Stomach smooth muscle (tissue), 2 donors: ENCODE data around the gene WFDC2.

Experiments
- H3K27ac ChIP-seq: one replicate; pipeline ENCODE4 v1.7.0; 2013; ENCODE audit warnings: mild to moderate bottlenecking, low read length, inconsistent platforms
- H3K27me3 ChIP-seq, 2 donors: one replicate each; pipeline ENCODE4 v1.7.0; 2013; ENCODE audit warnings: low read length in 2 of 2; ENCODE audit not compliant: insufficient read depth in 2 of 2, control insufficient read depth in 1 of 2
- H3K36me3 ChIP-seq, 2 donors: one replicate each; pipeline ENCODE4 v1.7.0; 2013; ENCODE audit warnings: low read length in 2 of 2; ENCODE audit not compliant: control insufficient read depth in 2 of 2, insufficient read depth in 2 of 2
- H3K4me1 ChIP-seq: one replicate; pipeline ENCODE4 v1.7.0; 2013; ENCODE audit warnings: low read length; ENCODE audit not compliant: control insufficient read depth, insufficient read depth
- H3K4me3 ChIP-seq, 2 donors: one replicate each; pipeline ENCODE4 v1.7.0; 2013; ENCODE audit warnings: low read length in 2 of 2
- H3K9ac ChIP-seq, 2 donors: one replicate each; pipeline ENCODE4 v1.7.0; 2013; ENCODE audit warnings: low read length in 2 of 2, mild to moderate bottlenecking in 1 of 2
- H3K9me3 ChIP-seq, 2 donors: one replicate each; pipeline ENCODE4 v1.7.0; 2013; ENCODE audit warnings: low read length in 2 of 2; ENCODE audit not compliant: control insufficient read depth in 2 of 2
- donor health status: healthy.
- donor health status: Pancreatic carcinoma.

Gene WFDC2

DNA sequence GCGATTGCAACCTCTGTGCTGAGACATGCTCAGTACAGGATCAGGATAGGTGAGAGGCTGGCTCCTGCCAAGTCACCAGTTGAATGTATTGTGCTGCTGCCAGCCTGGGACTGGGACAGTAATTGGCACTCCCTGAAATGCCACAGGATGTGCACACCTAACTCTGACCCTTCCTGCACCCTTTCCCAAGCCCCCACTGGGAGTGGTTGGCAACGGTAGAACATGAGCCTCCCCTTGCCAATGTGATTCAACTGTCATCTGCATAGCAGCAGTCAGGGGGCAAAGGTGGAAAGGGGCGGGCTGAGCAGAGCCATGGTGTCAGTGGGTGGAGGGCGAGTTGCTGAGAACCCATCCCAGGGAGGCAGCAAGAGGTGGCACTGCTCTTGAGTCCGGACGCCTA lies 30.5 kb downstream of the WFDC2 start:
- H3K27me3 ChIP-seq, result peaks cover 6 to 10% of the 10 kb centered on the region in 2 donors
- no peak overlapping the region for H3K27ac ChIP-seq
- H3K9ac ChIP-seq, result no peak overlapping the region
- H3K9me3 ChIP-seq, result no peaks in the 10 kb centered on the region
- no peak overlapping the region for H3K4me3 ChIP-seq
- no peaks in the 10 kb centered on the region for H3K36me3 ChIP-seq
- H3K4me1 ChIP-seq, result no peaks in the 10 kb centered on the region

DNA sequence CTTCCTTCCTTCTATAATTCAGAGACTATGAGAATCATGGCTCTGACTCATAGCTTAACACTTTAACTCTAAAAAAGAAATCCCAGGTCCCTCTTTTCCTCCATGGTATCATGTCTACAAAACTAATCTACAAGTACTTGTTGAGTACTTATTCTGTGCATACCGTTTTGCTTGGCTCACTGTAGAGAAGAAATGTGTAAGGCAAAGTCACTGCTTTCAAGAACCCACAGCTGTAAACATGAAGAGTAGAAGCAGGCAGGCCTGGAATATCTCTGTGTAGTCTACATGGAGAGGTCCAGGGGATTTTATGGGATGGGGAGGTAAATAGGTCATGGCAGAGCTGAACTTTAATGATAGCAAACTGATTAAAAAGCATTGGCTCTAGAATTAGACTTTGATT lies 32.0 kb downstream of the WFDC2 start:
- Histone ChIP-seq H3K27me3 (peaks cover 6 to 13% of the 10 kb centered on the region in 2 donors), H3K9me3 (no peaks in the 10 kb centered on the region), H3K4me1 (no peaks in the 10 kb centered on the region), H3K4me3 (no peak overlapping the region), H3K36me3 (no peaks in the 10 kb centered on the region), H3K27ac (no peak overlapping the region), H3K9ac (no peak overlapping the region)

DNA sequence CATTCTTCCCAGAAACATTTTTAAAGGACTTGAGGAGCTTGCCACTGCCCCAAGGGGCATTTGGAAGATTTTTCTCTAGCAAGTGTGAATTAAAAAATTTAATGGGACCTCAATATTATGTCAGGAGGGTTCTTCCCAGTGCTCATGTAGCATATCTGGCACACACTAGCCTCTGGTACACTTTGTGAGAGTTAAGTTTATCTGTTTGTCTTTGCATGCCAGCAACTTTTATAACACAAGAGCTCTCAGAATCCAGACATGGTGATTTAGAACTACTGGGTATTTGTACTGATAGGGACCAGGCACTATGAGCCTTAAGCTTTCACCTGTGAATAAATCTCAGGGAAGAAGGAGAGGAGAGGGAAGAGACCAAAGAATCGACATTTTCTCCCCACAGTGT lies 33.0 kb downstream of the WFDC2 start:
- Histone ChIP-seq H3K4me1 (no peaks in the 10 kb centered on the region), H3K27ac (no peak overlapping the region), H3K9me3 (no peaks in the 10 kb centered on the region), H3K27me3 (peaks cover 6 to 13% of the 10 kb centered on the region in 2 donors), H3K4me3 (no peak overlapping the region), H3K9ac (no peak overlapping the region), H3K36me3 (no peaks in the 10 kb centered on the region)

DNA sequence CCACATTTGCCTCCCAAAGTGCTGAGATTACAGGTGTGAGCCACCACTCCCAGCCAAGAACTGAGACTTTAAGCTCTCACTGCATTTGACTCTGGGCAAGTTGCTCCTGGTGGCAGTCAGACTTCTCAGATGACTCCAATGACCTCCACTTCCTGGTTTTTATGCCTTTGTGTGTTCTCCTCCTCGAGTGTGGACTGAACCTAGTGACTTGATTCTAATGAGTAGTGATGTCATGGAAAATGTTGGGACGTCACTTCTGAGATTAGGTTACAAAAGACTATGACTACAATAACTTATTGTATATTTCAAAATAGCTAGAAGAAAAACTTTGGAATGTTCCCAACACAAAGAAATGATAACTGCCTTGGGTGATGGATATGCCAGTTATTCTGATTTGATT lies 33.9 kb downstream of the WFDC2 start:
- no peaks in the 10 kb centered on the region for H3K9me3 ChIP-seq
- no peaks in the 10 kb centered on the region for H3K36me3 ChIP-seq
- no peak overlapping the region for H3K4me3 ChIP-seq
- H3K4me1 ChIP-seq, result no peaks in the 10 kb centered on the region
- no peak overlapping the region for H3K9ac ChIP-seq
- H3K27ac ChIP-seq, result no peak overlapping the region
- H3K27me3 ChIP-seq, result peaks cover 6 to 13% of the 10 kb centered on the region in 2 donors

DNA sequence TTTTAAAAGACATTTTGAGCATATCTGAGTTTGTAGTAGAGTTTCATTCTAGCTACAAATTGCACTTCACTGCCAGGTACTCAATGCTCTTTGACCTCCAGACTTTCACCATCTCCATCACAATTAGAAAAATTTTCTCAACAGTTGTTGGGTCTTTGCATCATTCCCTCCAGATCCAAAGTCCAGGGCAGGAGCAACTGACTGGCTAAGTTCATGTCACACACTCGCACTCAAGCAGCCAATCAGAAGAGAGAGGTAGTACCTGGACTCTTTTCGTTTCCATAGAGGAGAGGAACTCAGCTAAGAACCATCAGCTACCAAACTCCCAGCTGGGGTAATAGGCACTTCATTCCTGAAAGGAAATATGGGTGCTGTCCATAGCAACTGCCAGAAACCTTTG lies 36.8 kb downstream of the WFDC2 start:
- Histone ChIP-seq H3K9ac (no peak overlapping the region), H3K4me3 (no peak overlapping the region), H3K36me3 (no peaks in the 10 kb centered on the region), H3K27ac (no peak overlapping the region), H3K4me1 (no peaks in the 10 kb centered on the region), H3K9me3 (no peaks in the 10 kb centered on the region), H3K27me3 (peaks cover 0 to 6% of the 10 kb centered on the region in 2 donors)

DNA sequence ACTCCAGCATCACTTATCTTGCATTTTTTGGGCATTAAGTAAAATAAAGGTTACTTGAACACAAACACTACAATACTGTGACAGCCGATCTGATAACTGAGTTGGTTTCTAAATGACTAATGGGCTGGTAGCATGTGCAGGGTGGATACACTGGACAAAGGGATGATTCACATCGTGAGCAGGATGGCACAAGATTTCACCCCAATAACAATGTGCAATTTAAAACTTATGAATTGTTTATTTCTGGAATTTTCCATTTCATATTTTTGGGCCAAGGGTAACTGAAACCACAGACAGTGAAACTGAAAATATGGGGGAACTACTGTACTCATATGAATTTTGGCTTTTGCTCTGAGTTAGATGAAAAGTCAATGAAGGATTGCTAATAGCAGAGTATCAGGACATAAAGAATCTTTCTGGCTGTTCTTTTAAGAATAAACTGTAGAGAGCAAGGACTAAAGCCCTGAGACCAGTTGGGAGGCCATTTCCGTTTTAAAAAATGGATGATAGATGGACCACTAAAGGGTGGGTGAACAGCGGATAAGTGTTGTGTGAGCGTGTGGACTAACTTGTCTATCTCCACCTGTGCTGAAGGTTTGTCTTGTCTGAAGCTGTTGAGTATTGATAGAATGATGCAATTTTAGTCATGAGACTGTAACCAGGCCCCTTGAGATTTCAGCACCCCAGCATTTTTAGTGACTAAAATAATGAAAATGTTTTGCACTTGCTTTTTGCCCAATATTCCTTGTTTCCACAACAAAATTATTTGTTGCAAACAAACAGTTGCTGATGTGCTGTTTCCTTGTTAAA lies 37.7 kb downstream of the WFDC2 start:
- Histone ChIP-seq H3K4me3 (no peak overlapping the region), H3K9me3 (no peaks in the 10 kb centered on the region), H3K27me3 (peaks cover 0 to 6% of the 10 kb centered on the region in 2 donors), H3K4me1 (no peaks in the 10 kb centered on the region), H3K9ac (no peak overlapping the region), H3K36me3 (no peaks in the 10 kb centered on the region), H3K27ac (no peak overlapping the region)

DNA sequence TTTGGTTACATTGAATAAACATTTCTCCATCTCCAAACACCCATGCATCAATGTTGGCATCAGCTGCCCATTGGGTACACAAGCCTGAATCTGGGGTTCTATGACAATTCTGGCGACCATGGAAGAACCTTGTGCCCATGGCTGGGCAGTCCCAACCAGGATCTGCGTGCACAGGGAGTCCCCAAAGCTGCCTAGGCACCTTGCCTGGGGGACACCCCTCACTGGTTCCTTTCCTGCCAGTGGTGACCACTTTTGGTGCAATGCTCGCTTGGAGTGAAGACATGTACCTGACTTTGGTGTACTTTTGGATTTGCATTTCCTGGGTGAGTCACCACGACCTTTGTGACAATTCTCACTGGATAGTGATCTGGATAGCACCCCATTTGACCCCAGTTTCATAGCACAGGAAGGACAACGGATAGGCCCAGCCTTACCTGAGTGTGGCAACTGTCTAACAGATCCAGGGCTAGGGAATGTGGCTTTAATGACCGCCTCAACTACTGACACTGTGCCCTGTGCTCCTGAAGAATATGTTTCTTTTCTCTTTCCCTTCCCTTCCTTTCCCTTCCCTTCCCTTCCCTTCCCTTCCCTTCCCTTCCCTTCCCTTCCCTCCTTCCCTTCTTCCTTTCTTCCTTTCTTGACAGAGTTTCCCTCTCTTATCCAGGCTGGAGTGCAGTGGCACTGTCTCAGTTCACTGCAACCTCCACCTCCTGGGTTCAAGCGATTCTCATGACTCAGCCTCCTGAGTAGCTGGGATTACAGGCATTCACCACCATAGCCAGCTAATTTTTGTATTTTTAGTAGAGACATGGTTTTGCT lies 38.7 kb downstream of the WFDC2 start:
- H3K4me3 ChIP-seq, result no peak overlapping the region

DNA sequence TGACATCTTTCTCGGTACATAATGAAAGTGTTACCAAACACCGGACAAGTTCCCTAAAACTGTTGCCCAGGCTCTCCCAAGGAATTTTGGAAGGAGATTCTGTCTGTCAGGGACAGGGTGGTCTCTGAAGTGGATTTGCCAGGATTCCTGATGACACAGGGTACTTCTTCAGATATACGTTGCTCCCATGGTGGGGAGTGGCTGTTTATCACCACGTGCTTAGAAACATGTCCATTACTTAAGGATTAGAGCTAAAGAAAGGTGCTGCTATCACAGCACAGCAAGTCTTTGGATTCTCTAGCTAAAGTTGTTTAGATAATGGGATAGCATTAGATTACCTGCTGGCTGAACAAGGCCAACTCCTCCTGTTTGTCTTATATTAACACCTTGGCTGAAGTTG lies 39.5 kb downstream of the WFDC2 start:
- Histone ChIP-seq H3K9ac (no peak overlapping the region), H3K36me3 (no peaks in the 10 kb centered on the region), H3K27me3 (peaks cover 0 to 6% of the 10 kb centered on the region in 2 donors), H3K4me3 (no peak overlapping the region), H3K9me3 (no peaks in the 10 kb centered on the region), H3K4me1 (no peaks in the 10 kb centered on the region), H3K27ac (no peak overlapping the region)

More for the DNA sequence above, 38.7 kb downstream of the WFDC2 start:
- H3K9ac ChIP-seq, result no peak overlapping the region
- no peaks in the 10 kb centered on the region for H3K9me3 ChIP-seq
- no peaks in the 10 kb centered on the region for H3K4me1 ChIP-seq
- H3K27me3 ChIP-seq, result peaks cover 0 to 5% of the 10 kb centered on the region in 2 donors
- H3K27ac ChIP-seq, result no peak overlapping the region
- H3K36me3 ChIP-seq, result no peaks in the 10 kb centered on the region

DNA sequence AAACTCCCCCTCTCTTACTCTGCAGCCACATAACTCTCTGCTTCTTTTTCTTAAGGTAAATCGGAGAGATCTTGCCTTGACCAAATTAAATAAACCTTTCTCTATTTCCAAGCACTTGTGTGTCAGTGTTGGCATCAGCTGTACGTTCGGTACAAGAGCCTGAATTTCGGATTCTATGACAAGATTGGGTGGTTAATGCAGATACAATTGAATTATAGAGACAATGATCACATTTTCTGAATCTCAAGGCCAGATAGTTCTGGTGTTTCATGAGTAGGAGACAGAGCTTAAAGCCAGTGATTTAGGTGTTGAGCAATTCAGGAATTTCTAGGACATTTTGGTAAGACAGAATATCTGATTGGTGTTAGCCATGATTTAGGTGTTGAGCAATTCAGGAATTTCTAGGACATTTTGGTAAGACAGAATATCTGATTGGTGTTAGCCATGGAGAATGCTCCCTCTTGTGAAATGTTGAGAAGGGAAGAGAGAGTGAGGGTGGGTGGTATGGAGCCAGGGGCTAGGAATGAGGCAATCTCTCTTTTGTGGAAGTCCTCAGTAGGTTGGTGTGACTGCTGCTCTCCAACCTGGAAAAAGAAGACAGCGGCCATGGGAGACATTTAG lies 40.8 kb downstream of the WFDC2 start:
- Histone ChIP-seq H3K27me3 (peaks cover 0 to 6% of the 10 kb centered on the region in 2 donors), H3K27ac (no peak overlapping the region), H3K9ac (no peak overlapping the region), H3K9me3 (no peaks in the 10 kb centered on the region), H3K4me3 (no peak overlapping the region), H3K4me1 (no peaks in the 10 kb centered on the region), H3K36me3 (no peaks in the 10 kb centered on the region)

DNA sequence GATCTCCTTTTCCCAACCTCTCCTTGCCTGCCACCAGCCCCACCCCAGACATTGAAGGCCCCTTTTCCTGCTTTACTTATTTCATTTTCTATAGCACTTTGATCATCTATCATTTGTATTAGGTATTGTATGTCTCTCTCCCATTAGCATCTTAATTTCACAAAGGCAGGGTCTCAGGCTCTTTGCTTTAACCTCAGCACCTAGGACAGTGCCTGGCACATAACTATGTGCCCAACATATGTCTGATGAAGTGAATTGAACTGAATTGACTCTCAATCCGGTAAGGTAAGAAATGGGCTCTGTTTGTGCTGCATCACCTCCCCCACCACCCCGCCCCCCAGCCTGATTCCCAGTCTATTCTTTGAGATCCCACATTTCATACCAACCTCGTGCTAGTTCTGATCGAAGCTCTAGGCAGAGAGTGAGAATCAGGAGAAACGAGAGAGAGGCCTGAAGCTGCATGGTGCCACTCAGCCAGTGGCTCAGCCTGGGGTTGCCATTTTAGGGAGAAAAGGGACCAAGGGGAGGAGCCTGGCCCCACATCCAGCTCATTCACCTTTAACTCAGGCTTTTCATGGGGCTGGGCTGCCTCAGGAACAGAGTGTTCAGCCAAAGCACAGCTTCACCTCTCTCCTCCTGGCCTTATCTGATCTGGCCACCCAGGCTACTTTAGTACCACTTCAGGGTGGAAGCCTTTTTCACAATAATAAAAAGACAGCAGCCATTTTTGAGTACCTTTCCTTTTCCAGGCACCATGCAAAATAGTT lies 45.8 kb downstream of the WFDC2 start, which contains the start of gene SPINT3:
Gene SPINT3, minus strand, starts transcription at position 476 of the 767 bp plus-strand sequence. Its CDS starts 14 bp downstream, at position 462.
- H3K9ac ChIP-seq, result no peak within 1 kb of the TSS
- no peaks in the 10 kb centered on the region for H3K36me3 ChIP-seq
- H3K9me3 ChIP-seq, result no peaks in the 10 kb centered on the region
- H3K27me3 ChIP-seq, result peaks cover 0 to 5% of the 10 kb centered on the region in 2 donors
- H3K27ac ChIP-seq, result no peak within 1 kb of the TSS
- H3K4me3 ChIP-seq, result no peak within 1 kb of the TSS
- no peaks in the 10 kb centered on the region for H3K4me1 ChIP-seq
